GM21423 (cell line): Measurements from ENCODE around the gene TUBB4B.
"Not testable (repeated sequence)": the region's sequence is repeated elsewhere in the genome, so short reads cannot be mapped to it uniquely, and the experiment has no call there.

Experiments used
- ATAC-seq: cut with Tn5 transposase; IDR thresholded peaks from one replicate; pipeline ENCODE4 v1.9.1; 2021; ENCODE audit warnings: mild to moderate bottlenecking, moderate library complexity; ENCODE audit not compliant: unreplicated experiment

The TUBB4B gene

DNA sequence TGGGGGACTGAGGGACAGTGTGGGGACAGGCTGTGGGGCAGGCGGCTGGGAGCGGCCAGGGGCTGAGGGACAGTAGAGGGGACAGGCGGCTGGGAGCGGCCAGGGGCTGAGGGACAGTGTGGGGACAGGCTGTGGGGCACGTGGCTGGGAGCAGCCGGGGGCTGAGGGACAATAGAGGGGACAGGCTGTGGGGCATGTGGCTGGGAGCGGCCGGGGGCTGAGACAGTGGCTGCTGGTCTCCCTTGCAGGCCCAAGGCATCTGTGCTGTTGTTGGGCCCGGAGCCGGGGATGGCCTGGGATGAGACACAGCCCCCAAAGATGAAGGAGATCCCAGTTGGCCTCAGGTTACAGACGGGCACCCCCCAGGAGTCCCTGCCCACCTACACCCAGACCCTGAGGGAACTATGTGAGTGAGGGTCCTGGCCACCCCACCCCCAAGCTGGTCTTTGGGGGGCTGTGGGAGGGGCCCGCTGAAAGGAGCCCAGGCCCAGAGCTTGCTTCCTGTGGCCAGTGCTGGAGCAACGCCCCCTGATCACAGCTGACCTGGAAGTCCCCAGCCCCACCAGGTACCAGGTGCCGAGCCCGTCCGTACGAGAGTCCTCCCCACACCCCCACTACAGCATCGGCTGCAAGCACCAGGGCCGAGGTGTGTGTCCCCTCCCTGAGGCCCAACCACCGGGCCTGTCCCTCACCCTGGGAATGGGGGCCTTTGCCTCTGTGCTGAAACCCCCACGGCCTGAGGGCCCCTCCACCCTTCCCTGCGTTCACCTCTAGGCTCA, 10.6 kb downstream of the TUBB4B start:
- no peak for ATAC-seq

DNA sequence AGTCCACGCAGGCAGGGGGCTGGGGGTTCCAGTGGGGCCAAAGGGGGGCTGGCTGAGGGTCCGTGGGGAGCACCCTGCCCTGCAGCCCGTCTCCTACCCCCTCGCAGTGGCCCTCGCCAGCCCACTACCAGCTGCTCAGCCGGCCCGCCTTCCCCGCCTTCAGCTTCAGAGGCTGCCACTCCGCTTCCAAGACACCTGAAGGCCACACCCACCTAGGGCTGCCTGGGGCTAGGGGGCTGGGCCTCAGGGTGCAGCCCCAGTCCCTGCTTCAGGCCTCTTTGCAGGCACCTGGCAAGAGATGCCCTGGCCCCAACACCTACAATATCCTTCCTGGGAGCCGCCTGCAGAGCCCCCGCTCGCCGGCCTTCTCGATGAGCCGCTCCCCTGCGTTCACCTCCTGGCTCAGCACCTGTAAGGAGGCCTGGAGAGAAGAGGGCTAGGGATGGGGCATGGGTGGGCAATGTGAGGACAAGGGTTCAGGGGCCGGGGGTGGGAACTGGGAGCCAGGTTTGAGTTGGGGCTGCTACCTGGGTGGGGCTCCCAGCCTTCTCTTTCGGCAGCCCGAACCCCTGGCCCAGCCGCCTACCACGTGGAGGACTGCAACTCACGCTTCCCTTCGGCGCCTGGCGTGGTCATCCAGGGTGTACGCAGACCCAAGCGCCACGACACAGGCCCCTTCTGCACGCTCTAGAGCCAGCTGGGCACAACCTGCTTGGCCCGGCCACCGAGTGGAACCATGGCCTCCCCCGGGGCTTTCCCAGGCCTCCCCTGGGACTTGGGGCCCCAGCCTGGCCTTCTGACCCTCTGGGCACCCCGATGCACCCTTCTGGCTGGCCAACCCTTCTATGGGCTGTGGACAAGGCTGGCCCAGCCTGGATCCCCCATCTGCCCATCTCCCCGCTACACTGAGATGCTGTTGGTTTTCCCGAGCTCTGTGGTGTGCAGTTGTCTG, 11.7 kb downstream of the TUBB4B start:
- no peak for ATAC-seq

DNA sequence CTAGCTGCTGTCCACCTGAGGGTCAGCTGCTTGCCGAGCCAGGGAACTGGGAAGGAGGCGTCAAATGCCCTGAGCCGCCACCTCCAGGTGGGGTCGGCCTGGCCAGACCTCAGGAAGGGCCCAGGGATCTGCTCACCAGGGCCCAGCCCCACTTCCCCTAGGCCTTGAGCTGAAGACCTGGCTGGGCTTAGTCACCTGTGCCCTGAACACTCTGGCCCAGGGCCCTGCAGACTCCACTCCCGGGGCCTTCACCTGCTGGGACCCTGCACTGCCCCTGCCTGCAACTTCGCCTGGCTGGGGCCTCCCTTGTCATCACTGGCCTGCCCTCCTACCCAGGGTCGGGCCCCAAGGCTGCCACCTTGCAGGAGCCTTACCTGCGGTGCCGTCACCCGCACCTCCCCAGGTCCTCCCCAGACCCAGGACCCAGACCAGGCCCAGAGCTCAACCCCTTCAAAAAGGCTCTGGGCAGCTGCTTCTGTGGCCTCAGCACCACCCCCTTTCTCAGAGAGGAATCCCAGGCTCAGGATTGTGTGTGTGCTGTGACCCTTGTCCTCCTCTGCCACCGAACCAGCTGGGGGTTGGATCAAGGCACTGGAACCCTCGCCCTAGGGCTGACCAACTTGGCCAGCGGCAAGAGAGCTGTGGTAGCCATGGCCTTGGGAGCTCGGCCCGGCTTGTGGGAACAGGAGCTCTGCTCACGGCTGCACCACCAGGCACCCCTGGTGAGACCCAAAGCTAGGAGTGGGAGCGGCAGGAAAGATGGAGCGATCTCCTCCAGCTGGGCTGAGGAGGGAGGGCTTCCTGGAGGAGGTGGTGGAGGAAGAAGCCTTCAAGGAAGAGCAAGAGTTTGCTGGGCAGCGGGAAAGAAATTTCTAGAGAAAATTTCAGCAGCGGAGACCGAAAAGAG, 12.9 kb downstream of the TUBB4B start:
- ATAC-seq: no peak

DNA sequence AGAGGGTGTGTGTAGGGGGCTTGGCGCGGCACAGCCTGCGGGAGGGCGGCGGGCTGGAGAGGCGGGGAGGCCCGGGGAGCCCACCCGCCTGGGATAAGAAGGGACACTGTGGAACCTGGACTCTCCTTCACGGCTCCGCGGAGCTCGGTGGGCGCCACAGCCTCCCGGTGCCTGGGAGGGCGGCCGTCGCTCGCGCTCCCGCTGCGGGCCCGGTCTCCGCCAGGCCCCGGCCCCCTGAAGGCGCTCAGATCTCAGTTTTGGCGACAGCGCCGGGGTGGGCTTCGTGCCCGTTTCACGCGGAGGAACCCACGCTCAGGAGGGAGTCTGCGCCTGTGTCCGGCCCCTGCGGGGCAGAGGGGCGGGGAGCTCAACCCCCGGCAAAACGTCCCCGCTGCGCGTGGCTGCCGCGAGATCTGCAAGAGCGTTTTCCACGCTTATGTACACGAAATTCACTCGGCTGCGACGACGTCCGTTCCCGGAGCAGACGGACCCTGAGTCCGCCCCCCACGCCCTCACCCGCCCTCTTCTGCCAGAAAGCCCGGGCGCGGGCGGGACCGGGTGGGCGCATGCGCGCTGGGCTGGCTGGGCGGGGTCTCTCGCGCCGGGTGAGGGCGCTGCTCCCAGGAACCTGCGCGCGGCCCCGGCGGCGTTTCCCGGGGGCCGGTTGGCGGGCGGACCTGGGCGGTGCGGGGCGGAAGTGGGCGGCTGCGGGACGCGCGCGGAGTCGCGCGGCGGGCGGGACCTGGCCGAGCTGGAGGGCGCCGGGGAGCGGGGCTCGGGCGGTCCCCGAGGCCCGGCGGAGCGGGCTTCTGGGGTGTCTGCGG, 13.7 kb downstream of the TUBB4B start, which contains the start of gene NELFB:
TSS of gene NELFB (plus strand) at position 704 of the 824 bp plus-strand sequence.
- peak; percentile 76 for ATAC-seq

DNA sequence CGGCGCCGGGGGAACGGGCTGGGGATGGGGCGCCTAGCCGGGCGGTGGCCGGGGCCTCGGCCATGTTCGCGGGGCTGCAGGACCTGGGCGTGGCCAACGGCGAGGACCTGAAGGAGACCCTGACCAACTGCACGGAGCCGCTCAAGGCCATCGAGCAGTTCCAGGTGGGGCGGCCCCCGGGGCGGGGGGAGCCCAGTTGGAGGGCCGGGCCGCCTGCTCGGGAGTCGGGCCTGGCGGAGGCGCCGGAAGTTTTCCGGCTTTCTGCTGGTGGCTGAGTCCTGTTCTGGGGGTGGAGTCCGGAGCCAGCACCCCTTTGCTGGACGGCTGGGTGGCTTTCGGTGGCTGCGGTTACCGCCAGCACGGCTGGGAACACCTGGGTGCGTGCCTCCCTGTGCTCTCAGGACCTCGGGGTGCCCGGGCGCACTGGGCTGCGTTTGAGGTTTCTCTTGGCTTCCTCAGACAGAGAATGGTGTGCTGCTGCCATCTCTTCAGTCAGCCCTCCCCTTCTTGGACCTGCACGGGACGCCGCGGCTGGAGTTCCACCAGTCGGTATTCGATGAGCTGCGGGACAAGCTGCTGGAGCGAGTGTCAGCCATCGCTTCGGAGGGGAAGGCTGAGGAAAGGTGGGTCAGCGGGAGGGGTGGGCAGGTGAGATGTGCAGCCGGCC, 14.5 kb downstream of the TUBB4B start:
- peak; percentile 18 for ATAC-seq

DNA sequence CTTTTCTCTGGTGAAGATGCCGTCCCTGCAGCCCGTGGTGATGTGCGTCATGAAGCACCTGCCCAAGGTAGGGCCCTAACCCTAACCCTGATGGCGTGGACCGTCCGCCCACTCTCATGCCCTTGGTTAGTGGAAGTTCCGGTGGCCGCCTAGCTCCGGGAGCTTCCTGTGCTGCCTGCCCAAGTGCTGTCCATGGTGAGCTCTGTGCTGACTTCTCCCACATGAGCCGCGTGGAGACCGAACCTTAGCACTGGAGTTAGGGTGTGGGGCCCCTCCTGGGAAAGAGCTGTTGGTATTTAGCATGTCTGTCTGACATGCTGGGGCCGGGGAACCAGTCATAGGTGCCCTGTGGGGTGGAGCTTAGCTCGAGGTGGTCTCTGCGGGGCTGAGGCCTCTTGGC, 15.3 kb downstream of the TUBB4B start:
- no peak for ATAC-seq

DNA sequence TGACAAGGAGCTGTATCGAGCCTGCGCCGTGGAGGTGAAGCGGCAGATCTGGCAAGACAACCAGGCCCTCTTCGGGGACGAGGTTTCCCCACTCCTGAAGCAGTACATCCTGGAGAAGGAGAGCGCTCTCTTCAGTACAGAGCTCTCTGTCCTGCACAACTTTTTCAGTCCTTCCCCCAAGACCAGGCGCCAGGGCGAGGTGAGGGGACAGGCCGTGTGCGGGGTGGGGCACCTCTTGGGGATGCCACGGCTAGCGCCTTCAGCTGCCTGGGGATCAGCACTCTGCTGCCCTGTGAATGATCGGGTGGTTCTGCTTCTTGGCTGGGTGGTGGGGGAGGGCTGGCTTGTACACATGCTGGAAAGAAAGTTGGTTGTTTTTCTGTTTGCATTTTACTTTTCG, 15.8 kb downstream of the TUBB4B start:
- no peak for ATAC-seq

DNA sequence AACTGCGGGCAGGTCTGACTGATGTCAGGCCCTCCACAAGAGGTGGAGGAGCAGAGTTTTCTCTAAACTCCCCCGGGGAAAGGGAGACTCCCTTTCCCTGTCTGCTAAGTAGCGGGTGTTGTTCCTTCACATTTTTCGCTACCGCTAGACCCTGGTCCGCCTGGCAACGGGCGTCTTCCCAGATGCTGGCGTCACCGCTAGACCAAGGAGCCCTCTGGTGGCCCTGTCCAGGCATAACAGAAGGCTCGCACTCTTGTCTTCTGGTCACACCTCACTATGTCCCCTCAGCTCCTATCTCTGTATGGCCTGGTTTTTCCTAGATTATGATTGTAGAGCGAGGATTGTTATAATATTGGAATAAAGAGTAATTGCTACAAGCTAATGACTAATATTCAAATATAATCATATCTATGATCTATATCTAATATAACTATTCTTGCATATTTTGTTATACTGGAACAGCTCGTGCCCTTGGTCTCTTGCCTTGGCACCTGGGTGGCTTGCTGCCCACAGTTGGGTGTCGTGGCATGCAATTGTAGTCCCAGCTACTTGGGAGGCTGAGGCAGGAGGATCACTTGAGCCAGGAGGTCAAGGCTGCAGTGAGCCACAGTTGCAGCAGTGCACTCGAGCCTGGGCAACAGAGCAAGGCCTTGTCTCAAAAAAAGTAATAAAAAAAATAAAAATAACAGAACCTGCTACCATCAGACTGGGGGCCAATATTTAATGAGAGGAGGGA, 21.3 kb downstream of the TUBB4B start:
- ATAC-seq: not testable (repeated sequence)

DNA sequence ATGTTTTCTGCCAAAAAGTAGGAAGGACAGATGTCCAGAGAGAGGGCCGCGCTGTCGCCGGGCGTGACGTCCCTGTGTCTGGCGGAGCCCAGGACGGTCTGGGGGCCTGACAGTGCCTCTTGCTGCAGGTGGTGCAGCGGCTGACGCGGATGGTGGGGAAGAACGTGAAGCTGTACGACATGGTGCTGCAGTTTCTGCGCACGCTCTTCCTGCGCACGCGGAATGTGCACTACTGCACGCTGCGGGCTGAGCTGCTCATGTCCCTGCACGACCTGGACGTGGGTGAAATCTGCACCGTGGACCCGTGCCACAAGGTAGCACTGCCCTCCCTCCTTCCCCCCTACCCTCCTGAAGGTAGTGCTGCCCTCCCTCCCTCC, 21.8 kb downstream of the TUBB4B start:
- ATAC-seq: no peak

DNA sequence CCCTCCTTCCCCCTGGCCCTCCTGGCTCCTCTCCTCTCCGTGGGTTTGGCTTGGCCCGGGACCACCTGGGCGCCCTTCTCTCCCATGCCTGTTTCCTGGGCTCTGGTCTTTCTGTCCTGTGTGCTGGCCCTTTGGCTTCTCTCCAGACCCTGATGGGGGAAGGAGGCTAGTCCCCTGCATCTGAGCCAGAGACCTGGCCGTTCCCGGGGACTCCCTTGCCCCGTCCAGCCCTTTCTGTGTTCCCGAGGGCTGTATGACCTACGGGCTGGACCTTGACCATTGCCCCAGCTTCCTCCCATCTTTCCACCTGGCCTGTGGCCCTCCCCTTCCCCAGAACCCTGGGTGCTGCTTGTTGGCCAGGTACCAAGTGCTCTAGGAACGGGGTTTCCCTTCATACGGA, 22.4 kb downstream of the TUBB4B start:
- ATAC-seq: no peak

DNA sequence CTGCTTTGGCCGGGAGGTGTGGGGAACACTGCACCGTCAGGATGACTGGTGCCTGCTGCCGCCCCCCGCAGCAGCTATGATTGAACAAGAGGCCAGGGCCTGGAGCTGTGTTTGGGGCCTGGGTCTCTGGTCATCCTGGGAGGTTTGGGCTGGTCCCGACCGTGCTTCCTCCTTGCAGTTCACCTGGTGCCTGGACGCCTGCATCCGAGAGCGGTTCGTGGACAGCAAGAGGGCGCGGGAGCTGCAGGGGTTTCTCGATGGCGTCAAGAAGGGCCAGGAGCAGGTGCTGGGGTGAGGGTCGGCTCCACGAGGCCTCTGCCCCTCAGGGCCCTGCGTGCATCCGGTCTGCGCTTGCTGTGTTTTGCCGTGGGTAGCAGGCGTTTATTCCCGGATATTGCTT, 23.0 kb downstream of the TUBB4B start:
- ATAC-seq: no peak

DNA sequence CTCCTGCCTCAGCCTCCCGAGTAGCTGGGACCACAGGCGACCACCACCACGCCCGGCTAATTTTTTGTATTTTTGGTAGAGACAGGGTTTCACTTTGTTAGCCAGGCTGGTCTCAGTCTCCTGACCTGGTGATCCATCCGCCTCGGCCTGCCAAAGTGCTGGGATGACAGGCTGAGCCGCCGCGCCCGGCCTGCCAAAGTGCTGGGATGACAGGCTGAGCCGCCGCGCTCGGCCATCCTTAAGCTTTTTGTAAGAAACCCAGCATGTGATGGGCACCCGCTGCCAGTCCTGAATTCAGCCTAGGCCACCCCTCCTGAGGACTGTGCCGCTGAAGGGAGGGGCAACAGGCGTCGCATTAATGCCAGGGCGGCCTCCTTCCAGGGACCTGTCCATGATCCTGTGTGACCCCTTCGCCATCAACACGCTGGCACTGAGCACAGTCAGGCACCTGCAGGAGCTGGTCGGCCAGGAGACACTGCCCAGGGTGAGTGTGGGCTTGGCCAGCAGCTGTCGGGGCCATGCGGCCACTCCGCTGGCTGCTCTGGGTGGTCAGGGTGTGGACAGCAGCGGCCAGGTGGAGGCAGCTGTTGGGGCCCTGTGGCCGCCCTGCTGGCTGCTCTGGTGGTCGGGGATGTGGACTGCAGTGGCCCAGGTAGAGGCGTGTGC, 24.5 kb downstream of the TUBB4B start:
- no peak for ATAC-seq

DNA sequence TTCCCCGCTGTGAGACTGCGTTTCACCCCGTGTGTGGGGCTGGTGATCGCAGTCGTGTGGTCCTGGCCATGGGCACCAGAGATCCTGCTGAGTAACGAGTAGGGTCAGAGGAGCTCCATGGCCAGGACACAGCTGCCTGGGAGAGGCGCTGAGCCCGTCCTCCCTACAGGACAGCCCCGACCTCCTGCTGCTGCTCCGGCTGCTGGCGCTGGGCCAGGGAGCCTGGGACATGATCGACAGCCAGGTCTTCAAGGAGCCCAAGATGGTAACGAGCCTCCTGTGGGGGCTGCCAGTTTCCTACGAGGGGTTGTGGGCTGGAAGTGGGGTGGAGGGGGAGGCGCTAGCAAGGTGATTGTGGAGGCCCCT, 25.1 kb downstream of the TUBB4B start:
- no peak for ATAC-seq

DNA sequence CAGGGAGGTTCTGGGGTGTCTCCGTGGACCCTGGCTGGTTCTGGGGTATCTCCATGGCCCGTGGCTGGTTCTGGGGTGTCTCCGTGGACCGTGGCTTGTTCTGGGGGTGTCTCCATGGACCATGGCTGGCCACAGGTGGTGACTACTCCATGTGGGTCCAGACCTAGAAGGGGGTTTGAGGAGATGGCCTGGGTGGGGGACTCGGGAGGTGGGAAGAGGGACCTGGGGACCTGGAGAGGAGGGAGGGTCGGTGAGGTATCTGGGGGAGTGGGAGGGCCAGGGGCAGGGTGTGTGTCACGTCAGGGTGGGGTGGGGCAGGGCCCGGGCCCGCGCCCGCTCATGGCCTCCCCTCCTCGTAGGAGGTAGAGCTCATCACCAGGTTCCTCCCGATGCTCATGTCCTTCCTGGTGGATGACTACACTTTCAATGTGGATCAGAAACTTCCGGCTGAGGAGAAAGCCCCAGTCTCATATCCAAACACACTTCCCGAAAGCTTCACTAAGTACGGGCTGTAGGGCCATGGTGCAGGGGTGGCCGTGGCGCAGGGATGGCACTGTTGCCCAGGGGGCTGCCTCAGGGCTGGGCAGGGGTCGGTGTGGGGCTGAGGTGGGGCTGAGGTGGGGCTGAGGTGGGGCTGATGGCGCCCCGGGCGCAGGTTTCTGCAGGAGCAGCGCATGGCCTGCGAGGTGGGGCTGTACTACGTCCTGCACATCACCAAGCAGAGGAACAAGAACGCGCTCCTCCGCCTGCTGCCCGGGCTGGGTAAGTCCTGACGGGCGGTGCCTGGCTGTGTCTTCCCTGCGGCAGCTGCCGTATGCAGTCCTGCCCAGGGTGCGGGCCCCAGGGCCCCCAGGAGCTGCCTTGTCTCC, 25.7 kb downstream of the TUBB4B start:
- no peak for ATAC-seq

DNA sequence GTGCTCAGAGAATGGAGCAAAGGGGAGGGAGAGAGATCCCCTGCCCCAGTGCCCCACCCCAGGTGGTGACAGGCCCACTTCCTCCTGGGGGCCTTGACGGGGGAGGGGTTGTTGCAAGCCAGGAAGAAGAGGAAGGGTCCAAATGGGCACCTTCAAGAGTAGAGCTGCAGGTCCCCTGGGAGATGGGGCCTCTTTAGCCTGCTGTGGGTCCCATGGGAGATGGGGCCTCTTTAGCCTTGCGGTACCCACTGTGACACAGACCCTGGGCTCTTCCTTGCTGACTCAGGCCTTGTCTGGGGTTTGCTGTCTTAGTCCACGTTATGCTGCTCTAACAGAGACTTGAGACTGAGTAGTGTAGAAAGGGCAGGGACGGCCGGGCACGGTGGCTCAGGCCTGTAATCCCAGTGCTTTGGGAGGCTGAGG, 26.9 kb downstream of the TUBB4B start:
- no peak for ATAC-seq

DNA sequence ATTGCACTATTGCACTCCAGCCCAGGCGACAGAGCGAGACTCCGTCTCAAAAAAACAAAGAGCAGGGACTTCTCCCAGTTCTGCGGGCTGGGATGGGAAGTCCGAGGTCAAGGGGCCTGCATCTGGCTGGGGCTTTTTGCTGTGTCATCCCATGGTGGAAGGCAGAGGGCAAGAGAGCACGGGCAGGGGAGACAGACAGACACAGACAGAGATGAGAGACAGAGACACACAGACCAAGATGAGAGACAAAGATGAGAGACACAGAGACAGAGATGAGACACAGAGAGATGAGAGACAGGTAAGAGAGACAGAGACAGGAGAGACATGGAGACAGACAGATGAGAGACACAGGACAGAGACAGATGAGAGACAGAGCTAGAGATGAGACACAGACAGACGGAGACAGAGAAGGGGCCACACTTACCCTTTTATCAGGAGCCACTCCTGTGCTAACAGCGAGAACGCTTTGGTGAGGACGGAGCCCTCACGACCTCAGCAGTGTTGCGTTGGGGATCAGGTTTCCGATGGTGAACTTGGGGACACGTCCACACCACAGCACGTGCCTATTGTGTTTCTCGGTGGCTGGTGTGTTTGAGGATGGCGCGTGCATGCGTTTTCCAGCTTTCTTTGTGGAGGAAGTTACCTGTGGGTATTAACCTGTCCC, 27.6 kb downstream of the TUBB4B start:
- no peak for ATAC-seq

DNA sequence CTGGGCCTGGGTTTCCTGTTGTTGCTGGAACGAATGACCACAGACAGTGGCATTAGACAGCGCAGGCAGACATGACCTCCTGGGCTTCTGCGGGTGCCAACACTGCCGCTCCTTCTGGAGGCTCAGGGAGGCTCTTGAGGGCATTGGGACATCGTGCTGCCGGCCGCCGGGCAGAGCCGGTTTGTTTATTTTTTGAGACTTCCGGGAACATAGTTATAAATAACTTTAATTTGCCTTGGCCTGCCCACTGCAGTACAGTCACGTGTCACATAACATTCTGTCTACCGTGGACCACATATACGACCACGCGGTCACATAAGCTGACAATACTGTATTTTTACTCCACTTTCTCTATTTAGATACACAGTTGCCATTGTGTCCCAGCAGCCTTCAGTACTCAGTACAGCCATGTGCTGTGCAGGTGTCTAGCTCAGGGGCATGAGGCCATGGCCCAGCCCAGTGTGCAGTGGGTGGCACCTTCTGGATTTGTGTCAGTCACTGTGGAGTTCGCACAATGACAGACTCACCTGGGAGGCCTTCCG, 28.2 kb downstream of the TUBB4B start:
- ATAC-seq: no peak
